Measurements from ENCODE around the gene ZBTB7A.
"Not testable (repeated sequence)": the region's sequence is repeated elsewhere in the genome, so short reads cannot be mapped to it uniquely, and the experiment has no call there.

Gene ZBTB7A

GRCh38 chr19:4012975-4013634, 53.6 kb downstream of the ZBTB7A start:
- DNase-seq: no peak

DNA sequence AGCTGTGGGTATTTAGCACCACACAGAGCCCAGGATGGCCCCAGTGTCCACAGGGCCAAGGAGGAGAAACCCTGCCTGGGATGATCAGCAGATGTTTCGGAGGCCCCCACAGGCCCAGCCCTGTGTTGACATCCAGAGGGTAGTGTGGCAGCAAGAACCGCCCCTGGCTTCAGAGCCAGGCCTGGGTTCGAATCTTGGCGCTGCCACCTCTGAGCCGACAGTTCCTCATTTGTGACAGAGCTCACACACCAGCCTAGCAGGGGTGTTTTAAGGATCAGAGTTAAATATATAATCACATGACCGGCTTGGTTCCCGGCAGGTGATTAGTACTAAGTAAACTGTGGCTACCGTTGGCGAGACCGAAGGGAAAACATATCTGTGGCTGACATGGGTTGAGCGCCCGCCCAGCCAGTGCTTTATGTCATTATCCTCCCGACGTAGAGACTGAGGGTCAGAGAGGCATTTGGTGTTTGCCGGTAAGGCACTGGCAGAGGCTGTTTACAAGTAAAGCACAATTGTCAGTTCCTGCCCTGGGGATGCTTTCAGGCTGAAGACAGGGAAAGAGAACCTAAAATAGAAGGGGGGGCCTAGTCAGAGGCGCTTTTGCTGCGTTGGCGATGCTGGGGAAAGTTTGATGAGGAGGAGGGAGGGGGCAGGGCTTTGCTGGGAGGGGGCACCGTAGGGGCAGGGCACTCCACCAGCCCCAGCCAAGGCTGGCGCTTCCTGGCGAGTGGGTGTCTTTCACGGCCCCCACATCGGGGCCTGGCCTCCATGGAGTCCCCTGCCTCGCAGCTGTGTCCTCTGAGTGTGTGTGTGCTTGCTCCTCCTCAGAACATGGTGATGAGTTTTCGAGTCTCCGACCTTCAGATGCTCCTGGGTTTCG, 54.4 kb downstream of the ZBTB7A start:
- no peak for DNase-seq

DNA sequence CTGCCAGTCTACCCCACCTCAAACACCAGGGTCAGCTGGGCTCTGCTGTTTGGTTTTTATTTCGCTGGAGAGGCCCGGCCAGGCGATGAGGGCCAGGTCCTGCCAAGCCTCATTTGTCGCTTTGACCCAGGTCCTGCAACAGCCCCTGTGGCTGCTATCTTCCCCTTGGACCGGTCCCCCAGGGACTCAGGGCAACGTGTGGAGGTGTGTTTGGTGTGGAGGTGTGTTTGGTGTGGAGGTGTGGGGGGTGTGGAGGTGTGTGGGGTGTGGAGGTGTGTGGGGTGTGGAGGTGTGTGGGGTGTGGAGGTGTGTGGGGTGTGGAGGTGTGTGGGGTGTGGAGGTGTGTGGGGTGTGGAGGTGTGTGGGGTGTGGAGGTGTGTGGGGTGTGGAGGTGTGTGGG, 55.3 kb downstream of the ZBTB7A start:
- DNase-seq: not testable (repeated sequence)

GRCh38 chr19:4010808-4011110, 55.9 kb downstream of the ZBTB7A start:
- DNase-seq: no peak

DNA sequence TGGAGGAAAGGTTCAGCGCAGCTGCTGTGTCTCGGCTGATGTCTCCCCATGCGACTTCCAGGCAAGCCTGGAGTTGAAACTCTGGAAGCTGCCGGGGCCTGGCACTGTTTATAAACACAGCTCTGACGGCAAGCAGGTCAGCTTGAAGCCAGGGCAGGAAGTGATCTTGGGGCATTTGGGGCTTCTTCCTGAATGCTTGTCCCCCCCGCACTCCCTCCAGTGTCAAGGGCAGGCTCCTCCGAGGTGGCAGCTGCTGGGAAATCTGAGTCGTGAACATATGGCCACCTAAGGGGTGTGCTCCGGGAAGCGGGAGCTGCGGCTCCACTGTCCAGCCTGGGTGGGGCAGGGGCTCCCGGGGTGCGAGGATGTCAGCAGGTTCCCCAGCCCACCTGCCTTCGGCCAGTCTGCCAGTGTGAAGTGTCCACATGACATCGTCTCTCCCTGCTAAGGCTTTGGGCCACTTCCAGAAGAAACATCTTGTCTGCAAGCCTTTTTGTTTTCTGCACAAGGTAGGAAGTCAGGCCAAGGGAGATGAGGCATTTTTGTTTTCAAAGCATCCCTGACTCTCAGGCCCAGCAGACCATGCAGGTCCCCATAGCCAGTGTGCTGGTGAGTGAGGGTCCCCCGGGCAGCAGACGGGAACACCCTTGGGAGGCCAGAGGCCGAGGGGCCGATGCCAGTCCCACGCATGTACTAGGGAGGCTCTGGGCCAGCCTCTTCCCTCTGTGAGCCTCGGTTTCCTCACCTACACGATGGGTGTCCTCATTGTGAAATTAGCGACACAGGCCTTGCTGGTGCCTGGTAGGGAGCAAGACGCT, 56.5 kb downstream of the ZBTB7A start:
- no peak for DNase-seq

DNA sequence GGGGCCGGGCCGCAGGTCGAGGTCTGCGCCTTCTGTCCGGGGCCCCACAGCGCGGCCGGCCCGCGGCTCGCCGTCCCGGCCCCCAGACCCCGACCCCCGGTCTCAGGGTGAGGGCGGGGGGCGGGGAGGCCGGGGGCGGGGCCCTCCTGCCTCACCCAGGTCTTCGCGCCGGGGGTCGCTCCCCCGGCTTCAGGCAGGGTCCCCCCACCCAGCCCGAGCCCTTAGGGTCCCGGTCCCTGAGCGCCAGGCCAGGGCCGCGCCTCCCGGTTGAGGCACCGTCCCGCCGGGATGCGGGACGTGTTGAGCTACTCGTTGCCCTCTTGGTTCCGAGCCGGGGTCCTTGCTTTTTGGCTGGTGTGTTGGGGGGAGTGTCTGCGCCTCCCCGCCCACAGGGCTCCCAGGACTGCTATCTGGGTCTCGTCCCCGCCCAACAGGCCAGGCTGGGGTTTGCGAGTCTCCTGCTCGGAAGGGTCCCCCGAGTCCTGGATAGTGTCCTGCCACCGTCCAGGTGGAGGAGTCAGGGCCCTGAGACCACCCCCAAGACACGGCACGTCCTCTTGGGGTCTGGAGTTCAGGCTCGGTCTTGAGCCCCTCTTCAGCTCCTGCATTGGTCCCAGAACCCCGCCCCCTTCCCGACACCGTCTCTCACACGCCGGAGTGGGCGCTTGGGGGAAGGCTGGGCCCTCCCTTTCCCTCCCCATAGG, 58.7 kb downstream of the ZBTB7A start:
- peak; percentile 36 for DNase-seq

DNA sequence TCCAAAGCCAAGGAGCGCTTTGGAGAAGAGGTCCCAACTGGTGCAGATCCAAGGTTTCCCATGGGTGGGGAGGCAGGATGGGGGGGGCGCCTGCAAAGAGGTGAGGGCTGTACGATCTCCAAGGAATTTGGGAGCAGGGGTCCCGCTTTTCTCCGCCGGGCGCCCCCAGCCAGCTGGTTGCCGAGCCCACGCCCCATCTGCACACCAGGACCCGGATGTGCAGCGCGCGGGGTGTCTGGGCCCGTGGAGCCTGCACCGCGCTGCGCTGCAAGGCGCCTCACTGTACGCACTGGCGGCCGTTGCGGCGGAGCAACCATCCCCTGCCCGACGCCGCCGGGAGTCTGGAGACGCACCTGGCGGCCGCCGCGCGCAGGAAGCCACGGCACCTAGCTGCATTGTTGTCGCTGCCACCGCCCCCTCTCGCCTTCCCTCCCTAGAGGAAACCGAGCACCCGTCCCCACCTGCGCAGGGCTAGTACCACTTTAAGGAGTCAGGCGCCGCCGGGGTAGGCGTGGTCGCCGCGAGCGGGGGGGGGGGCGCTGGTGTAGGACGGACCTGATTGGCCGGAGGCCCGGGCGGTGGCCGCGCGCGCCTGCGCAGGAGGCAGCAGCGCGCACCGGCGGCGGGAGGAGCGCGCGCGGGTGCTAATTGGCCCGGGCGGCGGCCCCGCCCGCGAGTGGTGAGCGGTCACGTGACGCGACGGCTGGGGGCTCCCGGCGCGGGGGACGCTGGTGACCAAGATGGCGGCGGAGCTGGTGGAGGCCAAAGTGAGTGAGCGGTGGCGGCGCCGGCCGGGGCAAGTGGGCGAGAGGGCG, 59.5 kb downstream of the ZBTB7A start, which contains the start of gene PIAS4:
TSS of gene PIAS4 (plus strand) at position 716 of the 815 bp plus-strand sequence. CDS start at position 741, 25 bp downstream.
- DNase-seq: peak; percentile 95

DNA sequence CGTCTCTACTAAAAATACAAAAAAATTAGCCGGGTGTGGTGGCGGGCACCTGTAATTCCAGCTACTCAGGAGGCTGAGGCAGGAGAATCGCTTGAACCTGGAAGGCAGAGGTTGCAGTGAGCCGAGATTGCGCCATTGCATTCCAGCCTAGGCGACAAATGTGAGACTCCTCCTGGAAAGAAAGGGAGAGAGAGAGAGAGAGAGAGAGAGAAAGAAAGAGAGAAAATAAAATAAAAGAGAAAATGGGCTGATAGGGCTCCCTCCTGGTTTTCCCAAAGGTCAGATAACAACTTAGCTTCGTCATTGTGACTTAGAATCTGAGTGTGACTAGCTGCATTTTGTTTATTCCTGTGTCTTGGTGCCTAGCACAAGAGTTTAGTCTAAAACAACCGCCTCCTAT, 61.3 kb downstream of the ZBTB7A start:
- not testable (repeated sequence) for DNase-seq

DNA sequence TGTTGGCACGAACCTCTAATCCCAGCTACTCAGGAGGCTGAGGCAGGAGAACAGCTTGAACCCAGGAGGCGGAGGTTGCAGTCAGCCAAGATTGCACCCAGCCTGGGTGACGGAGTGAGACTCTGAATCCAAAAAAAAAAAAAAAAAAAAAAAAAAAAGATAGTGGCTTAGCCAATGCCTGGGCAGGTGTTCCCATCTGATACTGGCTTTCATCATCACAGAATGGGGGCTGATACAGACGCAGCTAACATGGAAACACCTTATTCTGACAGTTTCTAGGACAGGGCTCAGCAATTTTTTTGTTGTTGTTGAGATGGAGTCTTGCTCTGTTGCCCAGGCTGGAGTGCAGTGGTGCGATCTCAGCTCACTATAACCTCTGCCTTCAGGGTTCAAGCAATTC, 65.9 kb downstream of the ZBTB7A start:
- DNase-seq: not testable (repeated sequence)

DNA sequence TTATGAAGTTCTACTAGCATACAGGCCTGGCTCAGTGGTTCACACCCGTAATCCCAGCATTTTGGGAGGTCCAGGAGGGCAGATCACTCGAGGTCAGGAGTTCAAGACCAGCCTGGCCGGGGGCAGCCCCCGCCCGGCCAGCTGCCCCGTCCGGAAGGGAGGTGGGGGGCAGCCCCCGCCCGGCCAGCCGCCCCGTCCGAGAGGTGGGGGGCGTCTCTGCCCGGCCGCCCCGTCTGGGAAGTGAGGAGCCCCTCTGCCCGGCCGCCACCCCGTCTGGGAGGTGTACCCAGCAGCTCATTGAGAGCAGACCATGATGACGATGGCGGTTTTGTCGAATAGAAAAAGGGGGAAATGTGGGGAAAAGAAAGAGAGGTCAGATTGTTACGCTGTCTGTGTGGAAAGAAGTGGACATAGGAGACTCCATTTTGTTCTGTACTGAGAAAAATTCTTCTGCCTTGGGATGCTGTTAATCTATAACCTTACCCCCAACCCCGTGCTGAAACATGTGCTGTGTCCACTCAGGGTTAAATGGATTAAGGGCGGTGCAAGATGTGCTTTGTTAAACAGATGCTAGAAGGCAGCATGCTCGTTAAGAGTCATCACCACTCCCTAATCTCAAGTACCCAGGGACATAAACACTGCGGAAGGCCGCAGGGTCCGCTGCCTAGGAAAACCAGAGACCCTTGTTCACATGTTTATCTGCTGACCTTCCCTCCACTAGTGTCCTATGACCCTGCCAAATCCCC, 67.9 kb downstream of the ZBTB7A start:
- not testable (repeated sequence) for DNase-seq

DNA sequence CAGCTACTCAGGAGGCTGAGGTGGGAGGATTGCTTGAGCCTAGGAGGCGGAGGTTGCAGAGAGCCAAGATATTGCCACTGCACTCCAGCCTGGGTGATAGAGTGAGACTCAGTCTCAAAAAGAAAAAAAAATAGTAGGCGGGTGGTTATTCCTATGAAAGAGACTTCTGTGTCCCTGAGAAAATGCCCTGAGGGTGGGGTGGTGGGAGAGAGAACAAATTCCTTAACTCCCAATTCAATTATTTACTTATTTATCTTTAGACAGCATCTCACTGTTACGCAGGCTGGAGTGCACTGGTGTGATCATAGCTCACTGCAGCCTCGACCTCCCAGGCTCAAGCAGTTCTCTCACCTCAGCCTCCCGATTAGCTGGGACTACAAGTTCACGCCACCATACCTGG, 71.1 kb downstream of the ZBTB7A start:
- no peak for DNase-seq

Measured in activated CD4-positive, alpha-beta T cell treated with anti-CD3 and anti-CD28 coated beads for 48 hours (primary cell).